ENCODE data around the gene EFNA5. TPM values are rescaled to one million over a fixed set of nuclear protein-coding genes. Genes with fewer than 3 reads are reported as not detected.

The EFNA5 gene
- total and polyA plus RNA-seq, 2 of the 13 experiments (the other 11 are each of a cell fraction or from before 2014, with no cell fraction given), result not detected

DNA sequence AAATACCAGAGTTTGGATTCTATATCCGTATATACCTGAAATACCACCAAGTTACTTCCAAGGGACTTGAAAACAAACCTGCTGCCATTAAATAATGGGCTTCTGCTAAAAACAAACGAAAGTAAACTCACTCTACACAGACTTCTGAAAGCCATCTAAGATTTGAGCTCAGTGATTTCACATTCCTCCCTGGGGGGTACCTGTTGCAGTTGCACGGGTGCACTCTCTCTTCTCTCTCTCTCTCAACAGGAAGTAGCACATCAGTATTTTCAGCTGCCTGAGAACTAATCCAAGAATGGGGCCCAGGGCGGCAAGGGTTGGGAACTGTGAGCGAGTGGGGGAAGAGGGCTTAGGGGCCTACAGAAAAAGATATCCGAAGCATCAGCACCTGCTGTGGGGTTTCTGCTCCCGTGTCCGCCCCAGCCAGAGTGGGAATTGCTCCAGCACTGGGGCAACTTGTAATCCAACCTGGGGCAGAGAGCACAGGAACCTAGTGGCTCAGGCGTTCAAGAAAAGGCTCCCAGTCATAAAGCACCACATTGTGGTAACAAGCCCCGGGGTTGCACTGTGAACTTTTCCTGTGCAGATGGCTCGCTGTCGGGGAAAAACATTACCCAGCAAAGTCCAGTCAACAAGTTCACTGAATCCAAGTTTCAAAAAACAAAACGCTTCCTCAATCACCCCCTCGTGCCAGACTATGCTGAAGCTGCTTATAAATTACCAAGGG lies 99.8 kb downstream of the EFNA5 start:
- Histone ChIP-seq H3K9me3 (ENCODE audit: low read length) (no peaks in the 10 kb centered on the region), H3K4me3 (replicated peaks in 1 of 3; ENCODE audit: insufficient read depth in 1 of 3, low read depth in 2 of 3, low read length in 3 of 3) (peak overlapping the region in 2 of 3 experiments; percentile 50 to 58; a peak in 3 of 6 replicates), H4K20me1 (ENCODE audit: insufficient read depth, low read length) (no peaks in the 10 kb centered on the region), H3K4me1 (ENCODE audit: insufficient read depth, low read length) (peaks cover 18% of the 10 kb centered on the region), H2AFZ (ENCODE audit: low read length) (no peak overlapping the region), H3K27me3 (ENCODE audit: control insufficient read depth in 1 of 2, insufficient read depth in 2 of 2, low read length in 2 of 2) (no peaks in the 10 kb centered on the region; a peak in 1 of 5 replicates), H3K27ac (ENCODE audit: extremely low read length, insufficient read depth, low read length) (no peak overlapping the region), H3K36me3 (replicated peaks in 1 of 2; ENCODE audit: control insufficient read depth in 1 of 2, insufficient read depth in 2 of 2, low read length in 2 of 2) (no peaks in the 10 kb centered on the region), H3K9ac (ENCODE audit: insufficient read depth, low read depth, low read length) (no peak overlapping the region), H3K4me2 (ENCODE audit: low read depth, low read length) (peak overlapping the region; percentile 91), H3K79me2 (ENCODE audit: insufficient read depth, low read length) (no peaks in the 10 kb centered on the region)
- ATAC-seq (peak; percentile 81), FAIRE-seq (peak; percentile 4), DNase-seq (ENCODE audit: low spot score) (peak; percentile 2)
- no TSS peak for BruUV-seq (replicated peaks)
- POLR2A ChIA-PET, result no interaction called here
- intact Hi-C loops (cut with micrococcal nuclease; ENCODE audit: unreplicated experiment), result no loop called here
- no peak for TF ChIP-seq KLF15 (CRISPR knock-in tag; IDR thresholded peaks at IDR 0.05; ENCODE audit: borderline replicate concordance)
- no peak for TF ChIP-seq TAF15 (IDR thresholded peaks at IDR 0.05; ENCODE audit: low read depth, low read length, poor library complexity, severe bottlenecking)
- TF ChIP-seq ZNF335 (CRISPR knock-in tag; IDR thresholded peaks at IDR 0.05), result no peak
- TF ChIP-seq PRMT3 (CRISPR knock-in tag; IDR thresholded peaks at IDR 0.05; ENCODE audit: borderline replicate concordance, low read depth), result no peak
- no peak for TF ChIP-seq ZSCAN20 (CRISPR knock-in tag; IDR thresholded peaks at IDR 0.05; ENCODE audit: borderline replicate concordance)
- TF ChIP-seq ZMYM2 (CRISPR knock-in tag; IDR thresholded peaks at IDR 0.05), result no peak
- TF ChIP-seq ARNTL (CRISPR knock-in tag; IDR thresholded peaks at IDR 0.05), result no peak
- TF ChIP-seq FLYWCH1 (CRISPR knock-in tag; IDR thresholded peaks at IDR 0.05), result no peak
- in situ Hi-C loops (cut with HindIII; ENCODE audit: extremely low pct_ligation_motif_present, low pct_unique_long_range_greater_than_20kb), result no loop called here
- WGBS (ENCODE audit: low lambda C conversion rate), result 27% methylated on average over 12 of the region's 14 CpGs
- CTCF ChIA-PET (ENCODE audit: low intra/inter-chr PET ratio, low total read pairs), result no interaction called here

DNA sequence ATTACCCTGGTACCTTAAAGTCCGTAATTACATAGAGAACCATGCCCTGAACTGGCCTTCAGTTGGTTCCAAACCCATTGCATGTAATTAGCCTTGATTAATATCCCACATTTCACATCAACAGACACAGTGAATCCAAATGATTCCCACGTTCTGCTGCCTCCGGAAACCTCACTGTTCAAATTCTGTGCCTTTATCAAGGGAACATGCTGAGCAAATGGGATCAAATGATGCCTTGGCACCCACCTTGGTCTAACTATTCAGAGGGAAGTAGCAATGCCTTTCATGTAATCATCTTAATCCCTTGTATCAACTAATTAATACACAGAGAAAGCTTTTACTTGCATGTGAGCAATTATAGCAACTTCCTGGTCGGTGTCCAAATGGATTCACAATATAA lies 100.6 kb downstream of the EFNA5 start:
- Histone ChIP-seq H2AFZ (ENCODE audit: low read length) (no peak overlapping the region), H3K4me1 (ENCODE audit: insufficient read depth, low read length) (peaks cover 18% of the 10 kb centered on the region), H3K9ac (ENCODE audit: insufficient read depth, low read depth, low read length) (no peak overlapping the region), H4K20me1 (ENCODE audit: insufficient read depth, low read length) (no peaks in the 10 kb centered on the region), H3K79me2 (ENCODE audit: insufficient read depth, low read length) (no peaks in the 10 kb centered on the region), H3K4me3 (replicated peaks in 1 of 3; ENCODE audit: insufficient read depth in 1 of 3, low read depth in 2 of 3, low read length in 3 of 3) (no peak overlapping the region), H3K36me3 (replicated peaks in 1 of 2; ENCODE audit: control insufficient read depth in 1 of 2, insufficient read depth in 2 of 2, low read length in 2 of 2) (no peaks in the 10 kb centered on the region), H3K4me2 (ENCODE audit: low read depth, low read length) (no peak overlapping the region), H3K27me3 (ENCODE audit: control insufficient read depth in 1 of 2, insufficient read depth in 2 of 2, low read length in 2 of 2) (no peaks in the 10 kb centered on the region; a peak in 1 of 5 replicates), H3K27ac (ENCODE audit: extremely low read length, insufficient read depth, low read length) (no peak overlapping the region), H3K9me3 (ENCODE audit: low read length) (no peaks in the 10 kb centered on the region)
- 28% methylated on average over 4 of the region's 4 CpGs for WGBS (ENCODE audit: low lambda C conversion rate)
- BruUV-seq (replicated peaks), result no TSS peak
- no peak for ATAC-seq
- ChIA-PET CTCF (ENCODE audit: low intra/inter-chr PET ratio, low total read pairs) (no interaction called here), POLR2A (no interaction called here)
- intact Hi-C loops (cut with micrococcal nuclease; ENCODE audit: unreplicated experiment) (no loop called here), in situ Hi-C loops (cut with HindIII; ENCODE audit: extremely low pct_ligation_motif_present, low pct_unique_long_range_greater_than_20kb) (no loop called here)
- no peak for DNase-seq (ENCODE audit: low spot score)
- no peak for FAIRE-seq
- TF ChIP-seq YEATS4 (CRISPR knock-in tag; IDR thresholded peaks at IDR 0.05; ENCODE audit: borderline replicate concordance) (no peak), ELF4 (CRISPR knock-in tag; IDR thresholded peaks at IDR 0.05; ENCODE audit: borderline replicate concordance) (no peak), ZFP90 (CRISPR knock-in tag; IDR thresholded peaks at IDR 0.05; ENCODE audit: borderline replicate concordance) (no peak), ZNF121 (CRISPR knock-in tag; IDR thresholded peaks at IDR 0.05) (no peak), HNF4A (CRISPR knock-in tag; IDR thresholded peaks at IDR 0.05) (no peak), ZNF878 (CRISPR knock-in tag; IDR thresholded peaks at IDR 0.05) (no peak)

All from HepG2 (cell line).